Gastrocnemius medialis (tissue), 4 donors: ENCODE data around the gene AP2B1. TPM values are rescaled to one million over a fixed set of nuclear protein-coding genes. Genes with fewer than 3 reads are reported as not detected.

ENCODE experiments used
- ATAC-seq, 2 donors: fragments of 150-250 bp; one replicate each; pipeline ENCODE4 v1.9.1; 2016
- DNase-seq, 2 donors: peaks; one replicate each; pipeline ENCODE4 v3.0.0-alpha.2; 2019
- H3K27ac ChIP-seq, 4 donors: fragments of 200-600 bp; sonication (generic); 1 replicate in 1 of 4; 2 replicates in 3 of 4; pipeline ENCODE4 v1.5.1; 2016 to 2018; ENCODE audit warnings: mild to moderate bottlenecking in 2 of 4, moderate library complexity in 1 of 4
- H3K27me3 ChIP-seq, 3 donors: fragments of 200-600 bp; sonication (generic) in 2 of 3; 1 replicate in 1 of 3; 2 replicates in 2 of 3; pipeline versions ENCODE4 v1.5.1 to v1.6.0; 2016 to 2019; ENCODE audit warnings: mild to moderate bottlenecking in 1 of 3, moderate library complexity in 1 of 3
- H3K36me3 ChIP-seq, 2 donors: fragments of 200-600 bp; sonication (generic) in 1 of 2; one replicate each; pipeline ENCODE4 v1.5.1; 2017 to 2018
- H3K4me1 ChIP-seq, 2 donors: fragments of 200-600 bp; sonication (generic) in 1 of 2; one replicate each; pipeline ENCODE4 v1.5.1; 2016 to 2017; ENCODE audit warnings: mild to moderate bottlenecking in 2 of 2
- H3K4me3 ChIP-seq, 4 donors: fragments of 200-600 bp; sonication (generic) in 3 of 4; 1 replicate in 1 of 4; 2 replicates in 3 of 4; pipeline ENCODE4 v1.5.1; 2016 to 2019; ENCODE audit warnings: mild to moderate bottlenecking in 2 of 4
- H3K9me3 ChIP-seq, 3 donors: fragments of 200-600 bp; sonication (generic) in 2 of 3; 1 replicate in 1 of 3; 2 replicates in 2 of 3; pipeline ENCODE4 v1.5.1; 2016 to 2019
- POLR2A ChIP-seq, 2 donors: fragments of 450-650 bp; IDR thresholded peaks; one replicate each; pipeline ENCODE4 v1.6.1; 2017; ENCODE audit warnings: antibody characterized with exemption in 2 of 2, mild to moderate bottlenecking in 2 of 2, moderate library complexity in 2 of 2
- in situ Hi-C, 4 donors: fragments of 200-750 bp; cut with MboI; loops; one replicate each; pipeline versions ENCODE4 v1.15.0 to v1.8.0; 2017; ENCODE audit warnings: low sequenced_read_pairs in 4 of 4
- intact Hi-C: fragments of 100-400 bp; cut with DNase I; formaldehyde crosslinking; loops from one replicate; pipeline ENCODE4 v1.15.1; 2023; ENCODE audit warnings: low total_unique reads
- total RNA-seq, 4 donors: library from RNA; depleted of rRNA; stranded (reverse); fragments of >200 nt; gene quantifications; one replicate each; pipeline versions ENCODE4 v1.1.0 to v1.2.3, GENCODE V29; 2016
- TF ChIP-seq, protein P1 (sequence below), 5 experiments: fragments of 450-650 bp in 3 of 5; fragments of 200-600 bp in 2 of 5; sonication (generic) in 2 of 5; IDR thresholded peaks in 4 of 5; conservative IDR thresholded peaks in 1 of 5; 1 replicate in 4 of 5; 2 replicates in 1 of 5; pipeline ENCODE4 v1.5.1; 2016 to 2019; ENCODE audit warnings: antibody characterized with exemption in 5 of 5, mild to moderate bottlenecking in 3 of 5, moderate library complexity in 3 of 5

Gene AP2B1
- total RNA-seq, 4 donors from 2014 or later, result 31.3 to 48.7 (median 38.1) TPM

DNA sequence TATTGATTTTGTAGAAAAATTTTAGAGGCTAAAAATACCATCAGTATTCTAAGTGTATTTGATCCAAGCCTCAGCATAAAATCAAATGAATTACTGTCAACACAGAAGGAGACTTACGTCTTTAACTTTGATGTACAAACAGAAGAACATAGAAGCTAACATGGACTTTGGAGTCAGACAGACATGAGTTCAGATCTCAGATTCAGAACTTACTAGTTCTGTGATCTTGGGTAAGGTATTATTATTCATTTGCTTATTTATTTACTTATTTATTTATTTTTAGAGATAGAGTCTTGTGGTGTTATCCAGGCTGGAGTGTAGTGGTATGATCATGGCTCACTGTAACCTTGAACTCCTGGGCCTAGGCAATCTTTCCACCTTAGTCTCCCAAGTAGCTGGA lies 45.7 kb upstream of the AP2B1 start:
- no peaks in the 10 kb centered on the region for H3K27me3 ChIP-seq
- H3K36me3 ChIP-seq, result no peaks in the 10 kb centered on the region
- intact Hi-C loops, result loop anchor here (5.0 kb wide), 1 partner anchor 299 kb away; the partner anchor contains the start of gene SLFN5
- no peak for TF ChIP-seq POLR2A (IDR thresholded peaks at IDR 0.05)
- TF ChIP-seq, protein P1, sequence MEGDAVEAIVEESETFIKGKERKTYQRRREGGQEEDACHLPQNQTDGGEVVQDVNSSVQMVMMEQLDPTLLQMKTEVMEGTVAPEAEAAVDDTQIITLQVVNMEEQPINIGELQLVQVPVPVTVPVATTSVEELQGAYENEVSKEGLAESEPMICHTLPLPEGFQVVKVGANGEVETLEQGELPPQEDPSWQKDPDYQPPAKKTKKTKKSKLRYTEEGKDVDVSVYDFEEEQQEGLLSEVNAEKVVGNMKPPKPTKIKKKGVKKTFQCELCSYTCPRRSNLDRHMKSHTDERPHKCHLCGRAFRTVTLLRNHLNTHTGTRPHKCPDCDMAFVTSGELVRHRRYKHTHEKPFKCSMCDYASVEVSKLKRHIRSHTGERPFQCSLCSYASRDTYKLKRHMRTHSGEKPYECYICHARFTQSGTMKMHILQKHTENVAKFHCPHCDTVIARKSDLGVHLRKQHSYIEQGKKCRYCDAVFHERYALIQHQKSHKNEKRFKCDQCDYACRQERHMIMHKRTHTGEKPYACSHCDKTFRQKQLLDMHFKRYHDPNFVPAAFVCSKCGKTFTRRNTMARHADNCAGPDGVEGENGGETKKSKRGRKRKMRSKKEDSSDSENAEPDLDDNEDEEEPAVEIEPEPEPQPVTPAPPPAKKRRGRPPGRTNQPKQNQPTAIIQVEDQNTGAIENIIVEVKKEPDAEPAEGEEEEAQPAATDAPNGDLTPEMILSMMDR (IDR thresholded peaks at IDR 0.05 in 4 of 5, conservative IDR thresholded peaks at IDR 0.05 in 1 of 5), result no peak
- peak overlapping the region; percentile 26 to 39 (median 35) for H3K4me3 ChIP-seq
- DNase-seq (no peak), ATAC-seq (no peak)
- peak overlapping the region; percentile 46 to 67 (median 52) for H3K27ac ChIP-seq
- no peaks in the 10 kb centered on the region for H3K9me3 ChIP-seq
- H3K4me1 ChIP-seq, result peaks cover 0 to 17% of the 10 kb centered on the region in 2 donors
- in situ Hi-C loops, result loop anchor here in 2 of 4 donors (10.0 to 25.0 kb wide), 2 partner anchors 104 to 387 kb away; partner anchors contain the start of genes SLFN12 (in 1 of the 2) and SLFN13 (in 1 of the 2)

DNA sequence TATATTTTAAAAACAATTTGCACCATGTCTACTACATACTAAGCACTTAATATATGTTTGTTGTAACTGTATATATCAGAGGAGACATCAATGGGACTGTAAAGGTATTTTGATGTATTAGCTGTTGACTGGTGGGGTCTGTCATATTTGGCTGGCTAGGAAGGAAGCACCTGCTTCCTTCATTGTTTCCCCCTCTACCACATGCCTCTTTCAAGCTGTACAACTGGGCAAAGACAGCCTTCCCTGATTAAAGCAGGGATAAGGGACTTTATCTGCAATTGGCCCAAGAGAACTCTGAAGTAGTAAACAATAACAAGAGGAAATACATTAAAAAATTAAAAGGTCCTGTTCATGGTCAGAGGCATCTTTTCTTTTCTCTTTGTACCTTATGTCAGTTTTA lies 44.1 kb upstream of the AP2B1 start:
- intact Hi-C loops (loop anchor here (5.0 kb wide), 1 partner anchor 301 kb away; the partner anchor contains the start of gene SLFN5), in situ Hi-C loops (loop anchor here in 2 of 4 donors (10.0 to 25.0 kb wide), 2 partner anchors 106 to 388 kb away; partner anchors contain the start of genes SLFN12 (in 1 of the 2) and SLFN13 (in 1 of the 2))
- no peaks in the 10 kb centered on the region for H3K36me3 ChIP-seq
- peaks cover 0 to 12% of the 10 kb centered on the region in 2 donors for H3K4me1 ChIP-seq
- H3K9me3 ChIP-seq, result no peaks in the 10 kb centered on the region
- no peak overlapping the region for H3K27ac ChIP-seq
- H3K27me3 ChIP-seq, result no peaks in the 10 kb centered on the region
- DNase-seq (no peak), ATAC-seq (no peak)
- no peak for TF ChIP-seq POLR2A (IDR thresholded peaks at IDR 0.05)
- TF ChIP-seq, protein P1 (IDR thresholded peaks at IDR 0.05 in 4 of 5, conservative IDR thresholded peaks at IDR 0.05 in 1 of 5), result no peak
- H3K4me3 ChIP-seq, result no peak overlapping the region

DNA sequence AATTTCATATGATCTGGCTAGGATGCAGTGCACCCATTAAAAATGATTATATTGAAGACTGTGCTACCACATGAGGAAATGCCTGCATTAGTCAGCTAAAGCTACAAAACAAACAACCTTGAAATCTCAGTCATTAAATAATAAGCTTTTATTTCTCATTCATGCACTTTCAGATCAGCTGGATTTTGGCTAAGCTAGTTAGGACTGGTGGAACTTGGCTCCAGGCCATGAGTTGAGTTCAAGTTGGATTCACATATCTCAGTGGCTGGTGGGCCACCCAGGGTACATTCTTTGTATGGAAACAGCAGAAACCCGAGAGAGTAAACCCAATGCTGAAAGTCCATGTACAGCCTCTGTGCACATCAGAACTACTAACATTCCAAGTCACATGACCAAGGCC lies 43.3 kb upstream of the AP2B1 start:
- ATAC-seq (no peak), DNase-seq (no peak)
- Histone ChIP-seq H3K4me3 (no peak overlapping the region), H3K9me3 (no peaks in the 10 kb centered on the region), H3K4me1 (peaks cover 0 to 8% of the 10 kb centered on the region in 2 donors), H3K36me3 (no peaks in the 10 kb centered on the region), H3K27me3 (no peaks in the 10 kb centered on the region), H3K27ac (no peak overlapping the region)
- in situ Hi-C loops (loop anchor here in 2 of 4 donors (10.0 to 25.0 kb wide), 2 partner anchors 107 to 389 kb away; partner anchors contain the start of genes SLFN12 (in 1 of the 2) and SLFN13 (in 1 of the 2)), intact Hi-C loops (loop anchor here (5.0 kb wide), 1 partner anchor 302 kb away; the partner anchor contains the start of gene SLFN5)
- TF ChIP-seq POLR2A (IDR thresholded peaks at IDR 0.05), result no peak
- TF ChIP-seq, protein P1 (IDR thresholded peaks at IDR 0.05 in 4 of 5, conservative IDR thresholded peaks at IDR 0.05 in 1 of 5), result no peak

DNA sequence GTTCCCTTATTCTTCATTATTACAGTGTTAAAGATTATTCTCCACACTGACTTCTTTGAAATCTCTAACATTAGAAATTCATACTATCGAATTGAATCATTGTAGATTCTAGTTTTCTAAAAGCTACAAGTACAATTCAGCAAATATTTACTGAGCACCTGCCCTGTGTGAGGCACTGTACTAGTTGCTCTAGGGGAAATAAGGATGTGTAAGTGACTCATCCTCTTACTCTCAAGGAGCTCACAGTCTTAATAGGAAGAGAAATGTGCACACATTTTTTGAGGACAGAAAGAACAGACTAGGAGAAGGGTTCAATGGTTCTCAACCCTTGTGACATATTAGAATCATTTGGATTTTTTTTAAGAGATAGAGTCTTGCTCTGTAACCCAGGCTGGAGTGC lies 42.0 kb upstream of the AP2B1 start:
- H3K9me3 ChIP-seq, result no peaks in the 10 kb centered on the region
- in situ Hi-C loops (loop anchor here in 2 of 4 donors (10.0 to 25.0 kb wide), 2 partner anchors 108 to 390 kb away; partner anchors contain the start of genes SLFN12 (in 1 of the 2) and SLFN13 (in 1 of the 2)), intact Hi-C loops (no loop called here)
- no peak for ATAC-seq
- H3K27ac ChIP-seq, result no peak overlapping the region
- H3K4me1 ChIP-seq, result no peaks in the 10 kb centered on the region
- H3K36me3 ChIP-seq, result no peaks in the 10 kb centered on the region
- DNase-seq, result no peak
- no peak overlapping the region for H3K4me3 ChIP-seq
- peaks cover 0 to 2% (median 0%) of the 10 kb centered on the region in 3 donors for H3K27me3 ChIP-seq
- no peak for TF ChIP-seq POLR2A (IDR thresholded peaks at IDR 0.05)
- TF ChIP-seq, protein P1 (IDR thresholded peaks at IDR 0.05 in 4 of 5, conservative IDR thresholded peaks at IDR 0.05 in 1 of 5), result no peak
